COLO668 (cell line): ENCODE results near the gene CAMSAP2.
"Not testable (repeated sequence)": the region's sequence is repeated elsewhere in the genome, so short reads cannot be mapped to it uniquely, and the experiment has no call there.

Experiments
- DNase-seq: peaks from one replicate; lab custom pipeline; 2025; ENCODE audit not compliant: unreplicated experiment; lab: John Stamatoyannopoulos, UW

CAMSAP2 gene

DNA sequence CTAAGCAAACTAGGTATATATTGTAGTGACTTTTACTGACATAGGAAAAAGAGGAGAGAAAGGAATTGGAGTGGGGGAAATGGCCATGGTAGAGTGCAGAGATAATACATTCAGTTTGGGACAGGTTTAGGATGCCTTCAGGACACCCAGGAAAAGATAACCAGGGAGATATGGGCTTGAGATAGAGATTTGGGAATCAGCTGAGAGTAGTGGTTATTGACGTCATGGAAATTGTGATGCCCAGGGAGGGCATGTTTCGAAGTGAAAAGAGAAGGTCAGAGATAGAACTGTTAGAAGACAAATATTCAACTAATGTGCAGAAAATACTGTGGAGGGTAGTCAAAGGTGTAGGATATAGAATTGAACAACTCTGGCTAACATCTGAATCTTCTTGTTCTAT is 40.6 kb downstream of the CAMSAP2 start:
- no peak for DNase-seq

DNA sequence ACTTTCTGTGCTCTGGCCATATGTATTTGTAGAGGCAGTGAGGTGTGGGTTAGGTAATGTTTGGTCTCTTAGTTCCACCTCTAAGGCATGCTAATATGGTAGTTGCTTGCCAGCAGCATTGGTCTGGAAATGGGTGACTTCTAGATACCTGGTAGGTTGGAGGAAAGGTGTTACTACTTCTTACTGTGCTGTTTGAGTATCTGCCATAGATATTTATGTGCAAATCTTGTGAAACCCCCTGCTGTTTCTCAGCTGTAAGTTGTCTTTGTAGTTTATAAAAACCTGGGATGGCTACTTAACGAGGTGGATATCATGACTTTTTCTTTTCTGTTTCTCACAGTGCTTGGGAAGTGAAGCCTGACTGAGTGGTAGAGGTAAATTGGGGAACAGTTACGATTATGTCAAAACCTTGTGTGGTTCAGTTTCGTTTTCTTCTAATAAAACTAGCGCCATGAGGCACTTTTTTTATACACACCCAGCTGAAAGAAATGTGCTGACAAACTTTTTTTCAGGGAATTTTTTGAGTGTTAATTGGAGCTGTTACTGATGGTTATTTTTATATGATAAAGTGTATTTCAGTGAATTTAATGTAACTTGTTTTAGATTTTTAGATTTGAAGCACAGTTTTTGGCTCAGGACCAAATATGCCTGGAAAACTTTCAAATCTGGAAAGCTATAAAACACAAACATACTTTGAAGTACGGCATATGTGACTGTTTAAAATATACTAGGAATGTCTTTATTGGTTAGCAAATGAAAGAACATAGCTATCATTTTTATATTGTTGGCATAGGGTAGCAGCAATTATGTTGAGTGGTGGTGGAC is 42.1 kb downstream of the CAMSAP2 start:
- no peak for DNase-seq

DNA sequence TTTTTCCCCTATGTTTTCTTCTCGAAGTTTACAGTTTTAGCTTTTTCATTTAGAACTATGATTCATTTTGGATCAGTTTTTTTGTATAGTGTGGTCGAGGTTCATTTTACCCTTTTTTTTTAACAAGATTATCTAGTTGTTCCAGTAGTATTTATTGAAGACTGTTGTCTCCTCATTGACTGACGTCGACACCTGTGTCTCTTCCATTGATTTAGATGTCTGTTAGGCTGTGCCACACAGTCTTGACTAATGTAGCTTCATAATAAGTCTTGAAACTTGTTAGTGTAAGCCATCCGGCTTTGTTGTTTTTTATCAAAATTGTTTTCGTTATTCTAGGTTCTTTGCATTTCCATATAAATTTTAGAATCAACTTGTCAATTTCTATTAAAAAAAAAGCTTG is 45.2 kb downstream of the CAMSAP2 start:
- no peak for DNase-seq

DNA sequence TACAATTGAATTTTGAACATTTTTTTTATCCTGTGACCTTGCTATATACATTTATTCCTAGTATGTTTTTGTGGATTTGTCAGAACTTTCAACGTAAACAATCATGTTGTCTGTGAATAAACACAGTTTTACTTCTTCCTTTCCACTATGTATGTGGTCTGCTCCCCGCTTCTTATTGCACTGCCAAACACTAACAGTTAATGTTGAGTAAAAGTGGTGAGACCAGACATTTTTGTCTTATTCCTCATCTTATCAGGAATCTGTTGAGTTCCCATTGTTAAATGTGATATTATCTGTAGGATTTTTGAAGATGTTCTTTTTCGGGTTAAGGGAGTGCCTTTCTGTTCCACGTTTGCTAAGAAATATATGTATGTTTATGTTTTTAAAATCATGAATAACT is 45.9 kb downstream of the CAMSAP2 start:
- no peak for DNase-seq

DNA sequence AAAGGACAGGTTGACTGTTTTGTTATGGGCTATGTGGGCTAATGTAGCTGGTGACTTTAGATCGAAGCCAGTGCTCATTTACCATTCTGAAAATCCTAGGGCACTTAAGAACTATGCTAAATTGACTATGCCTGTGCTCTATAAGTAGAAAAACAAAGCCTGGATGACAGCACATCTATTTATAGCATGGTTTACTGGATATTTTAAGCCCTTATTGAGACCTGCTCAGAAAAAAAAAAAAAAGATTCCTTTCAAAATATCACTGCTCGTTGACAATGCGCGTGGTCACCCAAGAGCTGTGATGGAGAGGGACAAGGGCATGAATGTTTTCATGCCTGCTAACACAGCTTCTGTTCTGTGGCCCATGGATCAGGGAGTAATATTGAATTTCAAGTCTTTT is 48.1 kb downstream of the CAMSAP2 start:
- DNase-seq, result no peak

DNA sequence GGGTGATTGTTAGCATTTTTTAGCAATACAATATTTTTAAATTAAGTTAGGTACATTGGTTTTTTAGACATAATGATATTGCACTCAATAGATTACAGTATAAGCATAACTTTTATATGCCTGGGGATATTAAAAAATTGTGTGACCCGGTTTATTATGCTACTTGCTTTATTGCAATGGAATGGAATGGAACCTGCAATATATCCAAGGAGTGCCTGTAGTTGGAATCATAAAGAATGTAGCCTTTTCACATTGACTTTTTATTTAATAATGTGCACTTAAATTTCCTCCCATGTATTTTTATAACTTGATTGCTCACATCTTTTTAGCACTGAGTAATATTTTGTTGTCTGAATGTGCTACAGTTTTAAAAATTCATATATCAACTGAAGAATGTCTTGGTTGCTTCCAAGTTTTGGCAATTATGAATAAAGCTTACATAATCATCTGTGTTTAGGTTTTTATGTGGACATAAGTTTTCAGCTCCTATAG is 49.2 kb downstream of the CAMSAP2 start:
- DNase-seq, result no peak

DNA sequence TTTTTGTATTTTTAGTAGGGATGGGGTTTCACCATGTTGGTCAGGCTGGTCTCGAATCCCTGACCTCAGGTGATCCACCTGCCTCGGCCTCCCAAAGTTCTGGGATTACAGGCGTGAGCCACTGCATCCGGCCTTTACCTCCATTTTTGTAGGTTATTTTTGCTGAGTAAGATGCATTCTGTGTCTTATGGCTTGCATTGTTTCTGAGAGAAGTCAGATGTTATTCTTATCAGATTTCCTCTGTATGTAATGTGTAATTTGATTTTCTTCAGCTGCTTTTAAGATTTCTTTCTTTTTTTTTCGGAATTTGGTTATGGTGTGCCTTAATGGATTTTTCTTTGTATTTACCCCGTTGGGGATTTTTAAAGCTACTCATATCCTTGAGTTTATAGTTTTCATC is 52.3 kb downstream of the CAMSAP2 start:
- DNase-seq, result not testable (repeated sequence)

DNA sequence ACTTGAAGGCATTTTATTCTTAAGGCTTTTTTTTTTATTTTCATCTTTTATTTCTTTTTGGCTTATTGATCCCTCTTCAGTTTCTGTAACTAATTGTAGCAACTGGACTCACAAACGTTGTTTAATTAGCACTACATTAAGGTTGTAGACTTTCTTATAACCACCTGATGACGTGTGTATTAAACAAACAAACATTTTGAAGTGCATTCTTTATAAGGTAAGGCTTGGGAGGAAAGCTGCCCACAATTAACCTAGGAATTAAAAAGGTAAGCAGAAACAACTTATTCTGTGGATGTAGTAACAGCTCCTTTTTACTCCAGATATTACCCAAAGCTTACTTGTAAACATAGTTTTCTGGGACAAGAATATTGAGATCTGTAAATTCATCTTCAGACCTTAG is 55.0 kb downstream of the CAMSAP2 start:
- no peak for DNase-seq

DNA sequence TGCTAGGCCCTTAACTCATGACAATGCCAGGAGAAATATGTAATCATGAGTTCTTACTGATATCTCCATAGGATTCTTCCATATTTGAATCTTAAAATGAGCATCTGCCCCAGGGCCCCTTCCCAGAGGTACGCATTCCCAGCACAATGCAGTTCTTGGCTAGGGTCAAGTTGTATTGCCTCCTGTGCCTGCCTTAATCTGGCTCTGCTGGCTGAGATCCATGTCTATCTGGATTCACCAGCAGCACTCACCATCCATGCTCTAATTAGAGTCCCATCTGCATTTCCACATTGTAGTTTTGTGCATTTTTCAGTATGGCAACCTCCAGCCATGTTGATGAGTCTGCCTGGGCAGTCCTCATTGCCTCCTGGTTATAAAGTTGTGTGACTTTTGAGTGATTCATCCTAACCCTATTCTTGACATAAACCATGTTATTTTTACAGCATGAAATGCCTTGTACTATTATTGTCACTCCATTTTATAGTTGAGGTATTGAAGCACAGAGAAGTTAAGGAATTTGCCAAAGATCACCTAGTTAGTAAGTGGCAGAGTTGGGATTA is 55.9 kb downstream of the CAMSAP2 start:
- DNase-seq, result no peak

DNA sequence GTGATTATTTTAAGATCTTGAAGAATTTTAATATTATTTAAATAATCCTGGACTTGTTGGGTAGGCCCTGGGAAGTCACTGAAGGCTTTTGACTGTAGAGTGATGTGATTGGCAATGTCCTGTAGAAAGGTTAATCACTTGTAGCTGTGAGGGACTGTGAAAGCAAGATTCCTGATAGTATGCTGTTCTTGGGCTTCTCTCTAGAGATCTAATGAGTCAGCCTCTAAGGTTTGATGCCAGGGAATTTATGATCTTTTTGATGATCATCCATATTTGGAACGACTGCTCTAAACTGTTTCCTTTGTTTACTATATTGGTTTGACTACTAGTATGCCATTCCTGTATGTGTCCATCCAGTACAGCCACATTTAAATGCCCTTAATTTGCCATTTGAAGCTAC is 56.5 kb downstream of the CAMSAP2 start:
- no peak for DNase-seq

DNA sequence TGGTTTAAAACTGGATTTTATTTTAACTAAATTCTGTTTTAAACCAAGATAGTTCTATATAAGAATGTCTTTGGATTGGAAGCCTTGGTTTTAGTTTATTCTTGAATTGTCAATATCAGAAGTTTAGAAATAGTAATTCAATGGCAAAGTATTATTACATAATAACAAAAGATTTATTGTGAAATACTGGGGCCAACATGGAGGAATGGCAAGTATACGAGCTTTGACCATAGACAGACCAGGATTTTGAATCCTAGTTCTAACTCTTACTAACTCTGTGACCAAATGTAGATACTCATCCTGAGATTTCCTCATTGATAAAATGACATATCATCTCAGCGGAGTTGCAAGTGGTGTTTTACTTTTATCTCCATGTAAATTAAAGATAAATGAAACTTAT is 63.3 kb downstream of the CAMSAP2 start:
- DNase-seq, result no peak

DNA sequence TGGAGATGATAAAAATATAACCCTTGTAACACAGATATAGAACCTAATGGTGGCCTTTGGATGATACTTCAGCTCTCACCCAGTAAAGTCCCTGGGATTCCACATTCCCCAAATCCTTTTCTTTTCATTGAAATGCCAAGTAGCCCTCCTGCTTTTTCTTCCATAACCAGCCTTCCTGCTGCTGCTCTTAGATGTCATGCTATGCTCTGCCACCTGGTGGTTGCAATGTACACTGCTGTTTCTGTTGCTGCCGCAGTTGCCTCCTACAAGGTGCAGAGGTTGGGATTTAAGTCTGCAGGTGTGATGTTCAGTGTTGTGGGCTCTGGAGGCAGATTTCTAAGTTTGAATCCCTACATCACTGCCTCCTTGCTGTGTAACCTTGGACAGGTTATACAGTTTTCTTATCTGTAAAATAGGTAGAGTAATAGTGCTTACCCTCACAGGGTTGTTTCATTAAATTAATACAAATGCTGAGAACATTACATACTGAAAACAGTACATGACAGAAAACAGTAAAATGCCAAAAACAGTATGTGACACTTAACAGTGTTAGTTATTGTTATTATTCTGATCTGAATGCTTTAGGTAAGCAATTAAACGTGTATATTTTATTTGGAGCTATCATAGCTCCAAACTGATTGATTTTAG is 64.3 kb downstream of the CAMSAP2 start:
- peak; percentile 79 for DNase-seq

DNA sequence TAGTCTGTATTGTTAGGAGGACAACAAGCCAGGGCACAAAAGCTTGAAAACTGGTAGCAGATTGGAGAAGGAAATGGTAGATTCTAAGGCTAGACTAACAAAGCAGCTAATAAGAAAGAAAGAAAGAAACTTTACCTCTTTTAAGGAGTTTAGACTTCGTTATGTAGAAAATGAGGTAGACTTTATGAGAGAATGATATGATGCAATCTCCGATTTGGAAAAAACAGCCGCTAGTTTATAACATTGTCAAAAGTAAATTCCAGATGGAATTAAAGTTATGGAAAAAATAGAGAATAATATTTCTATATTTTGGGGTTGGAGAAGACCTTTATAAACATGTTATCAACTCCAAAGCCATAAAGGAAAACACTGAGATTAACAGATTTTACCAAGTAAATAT is 67.0 kb downstream of the CAMSAP2 start:
- no peak for DNase-seq

DNA sequence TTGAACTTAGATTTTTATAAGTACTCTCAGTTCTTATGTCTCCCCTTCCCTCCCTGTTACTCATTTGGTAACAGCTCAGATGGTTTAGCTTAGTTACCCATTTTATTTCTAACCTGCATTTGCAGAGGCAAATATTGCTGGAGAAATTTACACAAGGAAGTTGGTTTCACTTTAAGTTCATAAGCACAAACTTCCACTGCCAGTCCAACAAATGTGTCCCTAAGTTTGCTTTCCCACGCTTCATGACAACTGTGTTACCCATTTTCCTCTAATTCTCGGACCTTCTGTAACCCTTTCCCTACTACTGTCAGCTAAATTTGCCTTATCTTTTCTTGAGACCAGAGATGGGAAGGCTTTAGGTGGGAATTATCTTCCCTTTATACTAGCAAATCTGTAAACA is 70.2 kb downstream of the CAMSAP2 start:
- no peak for DNase-seq

DNA sequence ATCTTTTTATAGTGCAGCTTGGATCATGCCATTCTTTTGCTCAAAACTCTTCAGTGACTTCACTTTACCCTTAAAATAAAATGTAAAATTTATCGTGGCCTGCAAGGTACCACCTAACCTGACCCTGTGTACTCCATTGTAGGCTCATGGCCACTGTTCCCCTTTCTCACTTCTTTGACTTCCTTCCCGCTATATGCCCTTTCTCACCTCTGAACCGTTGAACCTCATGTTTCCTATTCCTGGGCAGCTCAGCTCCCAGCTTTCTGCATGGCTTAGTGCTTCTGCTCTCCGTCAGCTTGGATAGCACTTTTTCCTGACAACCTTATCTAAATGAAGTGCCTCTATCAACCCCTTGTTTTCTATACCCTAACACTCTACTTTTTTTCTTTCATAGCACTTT is 73.0 kb downstream of the CAMSAP2 start:
- DNase-seq, result no peak

DNA sequence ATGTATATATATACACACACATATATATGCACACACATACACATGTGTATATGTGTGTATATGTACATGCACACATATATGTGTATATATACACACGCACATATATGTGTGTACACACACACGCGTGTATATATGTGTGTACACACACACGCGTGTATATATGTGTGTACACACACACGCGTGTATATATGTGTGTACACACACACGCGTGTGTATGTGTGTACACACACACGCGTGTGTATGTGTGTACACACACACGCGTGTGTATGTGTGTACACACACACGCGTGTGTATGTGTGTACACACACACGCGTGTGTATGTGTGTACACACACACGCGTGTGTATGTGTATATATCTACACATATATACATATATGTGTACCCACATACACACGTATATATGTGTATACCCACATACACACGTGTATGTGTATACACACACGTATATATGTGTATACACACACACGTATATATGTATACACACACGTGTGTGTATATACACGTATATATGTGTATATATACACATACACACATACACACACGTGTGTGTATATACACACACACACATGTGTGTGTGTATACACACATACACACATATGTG is 78.0 kb downstream of the CAMSAP2 start:
- DNase-seq, result not testable (repeated sequence)

DNA sequence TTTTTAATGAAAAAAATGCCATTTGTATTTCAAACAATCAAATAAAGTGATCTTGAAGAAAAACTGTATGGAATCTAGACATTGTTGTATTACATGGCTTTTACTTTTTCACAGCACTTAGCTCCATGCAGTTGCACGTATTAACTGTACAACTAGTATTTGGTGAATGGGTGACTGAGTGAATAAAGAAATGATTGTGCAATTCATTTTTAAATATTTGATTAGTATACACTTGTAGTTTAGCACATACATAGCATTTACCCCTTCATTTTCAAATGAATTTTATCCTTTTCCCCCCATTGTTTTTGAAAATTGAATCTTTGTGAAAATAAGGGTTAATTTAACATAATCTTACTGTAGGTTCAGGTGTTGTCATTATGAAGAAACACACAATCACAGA is 79.6 kb downstream of the CAMSAP2 start:
- DNase-seq, result no peak

DNA sequence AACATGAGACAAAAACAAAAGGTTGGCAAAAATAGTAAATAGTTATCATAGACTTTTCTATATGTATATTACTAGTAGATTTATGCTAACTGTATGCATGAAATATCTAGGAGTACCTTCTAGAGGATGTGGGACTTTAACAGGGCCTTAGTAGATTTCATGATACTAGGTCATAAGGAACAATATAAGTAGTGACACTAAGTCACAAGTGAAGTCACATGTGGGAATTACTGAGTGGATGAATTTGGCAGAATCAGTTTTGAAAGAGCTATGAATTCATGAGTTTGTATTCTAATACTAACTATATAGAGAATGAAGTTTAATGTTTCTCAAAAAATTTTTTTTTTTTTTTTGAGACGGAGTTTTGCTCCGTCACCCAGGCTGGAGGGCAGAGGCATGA is 81.0 kb downstream of the CAMSAP2 start:
- DNase-seq, result no peak

DNA sequence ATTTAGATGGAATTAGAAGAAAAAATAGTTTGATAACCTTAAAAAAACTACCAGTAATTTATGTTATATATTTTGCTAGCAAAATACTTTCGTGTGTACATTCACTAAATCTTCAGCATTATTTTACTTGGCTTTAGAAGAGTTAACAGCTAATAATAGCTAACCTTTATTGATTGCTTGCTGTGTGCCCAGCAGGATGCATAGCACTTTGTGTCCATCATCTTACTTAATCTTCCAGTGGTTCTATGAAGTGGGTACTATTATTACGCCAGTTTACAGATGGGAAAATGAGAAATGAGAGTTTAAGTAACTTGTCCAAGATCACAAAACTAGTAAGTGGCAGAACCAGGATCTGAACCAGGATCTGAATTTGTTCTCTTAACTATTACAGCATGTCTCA is 92.4 kb downstream of the CAMSAP2 start:
- no peak for DNase-seq

DNA sequence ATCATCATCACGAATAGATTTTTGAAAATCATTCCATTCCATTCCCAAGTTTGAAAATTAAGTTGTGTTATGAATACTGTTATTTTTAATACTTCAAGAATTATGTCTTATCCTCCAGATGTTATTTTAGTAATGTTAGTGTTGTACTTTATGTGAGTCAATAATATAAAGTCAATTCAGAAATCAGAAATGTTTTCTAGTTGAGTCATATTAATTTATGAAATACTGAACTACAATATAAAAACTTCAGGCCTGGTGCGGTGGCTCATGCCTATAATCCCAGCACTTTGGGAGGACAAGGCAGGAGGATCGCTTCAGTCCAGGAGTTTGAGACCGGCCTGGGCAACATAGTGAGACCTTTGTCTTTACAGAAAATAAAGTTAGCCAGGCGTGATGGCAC is 95.7 kb downstream of the CAMSAP2 start:
- DNase-seq, result no peak

DNA sequence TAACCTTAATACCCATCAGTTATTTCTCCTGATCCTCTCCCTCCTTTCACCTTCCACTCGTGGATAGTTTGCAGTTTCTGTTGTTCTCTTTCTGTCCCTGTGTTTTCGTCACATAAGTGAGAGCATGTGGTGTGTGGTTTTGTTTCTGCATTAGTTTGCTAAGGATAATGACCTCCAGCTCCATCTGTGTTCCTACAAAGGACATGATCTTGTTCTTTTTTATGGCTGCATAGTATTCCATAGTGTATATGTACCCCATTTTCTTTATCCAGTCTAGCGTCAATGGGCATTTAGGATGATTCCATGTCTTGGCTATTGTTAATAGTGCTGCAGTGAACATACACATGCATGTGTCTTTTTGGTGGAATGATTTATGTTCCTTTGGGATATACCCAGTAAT is 97.5 kb downstream of the CAMSAP2 start:
- DNase-seq, result no peak
